Adipocyte (in vitro differentiated cells): ENCODE data around the gene METTL16.

Experiments used
- DNase-seq: peaks from one replicate; pipeline ENCODE4 v3.0.0-alpha.2; 2015; ENCODE audit warnings: low read depth
- H3K27me3 ChIP-seq: replicated peaks from 2 replicates; pipeline ENCODE4 v1.7.0; 2013; ENCODE audit warnings: mild to moderate bottlenecking, low read length, moderate library complexity; ENCODE audit not compliant: control insufficient read depth, insufficient read depth
- H3K36me3 ChIP-seq: 2 replicates; pipeline ENCODE4 v1.7.0; 2013; ENCODE audit warnings: low read length, mild to moderate bottlenecking, moderate library complexity; ENCODE audit not compliant: control insufficient read depth, insufficient read depth, severe bottlenecking
- H3K4me1 ChIP-seq: 2 replicates; pipeline ENCODE4 v1.7.0; 2013; ENCODE audit warnings: mild to moderate bottlenecking, low read length, moderate library complexity; ENCODE audit not compliant: control insufficient read depth, insufficient read depth
- H3K4me3 ChIP-seq: 2 replicates; pipeline ENCODE4 v1.7.0; 2013; ENCODE audit warnings: mild to moderate bottlenecking, low read length, moderate library complexity
- H3K9ac ChIP-seq: 2 replicates; pipeline ENCODE4 v1.7.0; 2013; ENCODE audit warnings: mild to moderate bottlenecking, low read length, moderate library complexity
- H3K9me3 ChIP-seq: 2 replicates; pipeline ENCODE4 v1.7.0; 2013; ENCODE audit warnings: mild to moderate bottlenecking, low read length, moderate library complexity; ENCODE audit not compliant: control insufficient read depth

The METTL16 gene

GRCh38 chr17:2435181-2435741 lies 76.4 kb downstream of the METTL16 start:
- Histone ChIP-seq H3K27me3 (no peaks in the 10 kb centered on the region), H3K36me3 (peaks cover 40% of the 10 kb centered on the region), H3K9me3 (no peaks in the 10 kb centered on the region), H3K4me1 (peaks cover 9% of the 10 kb centered on the region), H3K9ac (no peak overlapping the region), H3K4me3 (no peak overlapping the region)
- peak; percentile 18 for DNase-seq

GRCh38 chr17:2433696-2434095 lies 78.0 kb downstream of the METTL16 start:
- Histone ChIP-seq H3K27me3 (no peaks in the 10 kb centered on the region), H3K4me3 (no peak overlapping the region), H3K9ac (no peak overlapping the region), H3K4me1 (no peaks in the 10 kb centered on the region), H3K9me3 (no peaks in the 10 kb centered on the region), H3K36me3 (peaks cover 32% of the 10 kb centered on the region)
- no peak for DNase-seq

GRCh38 chr17:2427910-2428309 lies 83.8 kb downstream of the METTL16 start:
- H3K4me3 ChIP-seq: no peak overlapping the region
- no peaks in the 10 kb centered on the region for H3K9me3 ChIP-seq
- peaks cover 3% of the 10 kb centered on the region for H3K4me1 ChIP-seq
- no peak overlapping the region for H3K9ac ChIP-seq
- peaks cover 7% of the 10 kb centered on the region for H3K36me3 ChIP-seq
- no peak for DNase-seq
- no peaks in the 10 kb centered on the region for H3K27me3 ChIP-seq

- no peaks in the 10 kb centered on the region for H3K9me3 ChIP-seq
- peaks cover 3% of the 10 kb centered on the region for H3K4me1 ChIP-seq
- no peaks in the 10 kb centered on the region for H3K27me3 ChIP-seq
- no peak overlapping the region for H3K9ac ChIP-seq
- peaks cover 3% of the 10 kb centered on the region for H3K36me3 ChIP-seq
- no peak overlapping the region for H3K4me3 ChIP-seq
- DNase-seq: no peak
Measured at GRCh38 chr17:2427215-2427614, 84.5 kb downstream of the METTL16 start.

- no peak overlapping the region for H3K4me3 ChIP-seq
- peaks cover 15% of the 10 kb centered on the region for H3K36me3 ChIP-seq
- no peaks in the 10 kb centered on the region for H3K27me3 ChIP-seq
- H3K9ac ChIP-seq: no peak overlapping the region
- H3K4me1 ChIP-seq: peaks cover 16% of the 10 kb centered on the region
- DNase-seq: no peak
- H3K9me3 ChIP-seq: no peaks in the 10 kb centered on the region
Measured at GRCh38 chr17:2423271-2423670, 88.4 kb downstream of the METTL16 start.

GRCh38 chr17:2421315-2422147 lies 90.2 kb downstream of the METTL16 start:
- no peak for DNase-seq

GRCh38 chr17:2420176-2420575 lies 91.5 kb downstream of the METTL16 start:
- no peaks in the 10 kb centered on the region for H3K27me3 ChIP-seq
- H3K4me3 ChIP-seq: no peak overlapping the region
- H3K4me1 ChIP-seq: peaks cover 17% of the 10 kb centered on the region
- peaks cover 15% of the 10 kb centered on the region for H3K36me3 ChIP-seq
- DNase-seq: no peak
- no peak overlapping the region for H3K9ac ChIP-seq
- no peaks in the 10 kb centered on the region for H3K9me3 ChIP-seq

More at GRCh38 chr17:2421315-2422147, 90.2 kb downstream of the METTL16 start:
- Histone ChIP-seq H3K27me3 (no peaks in the 10 kb centered on the region), H3K36me3 (peaks cover 15% of the 10 kb centered on the region), H3K9ac (no peak overlapping the region), H3K9me3 (no peaks in the 10 kb centered on the region), H3K4me3 (no peak overlapping the region), H3K4me1 (peaks cover 14% of the 10 kb centered on the region)

- peaks cover 22% of the 10 kb centered on the region for H3K36me3 ChIP-seq
Measured at GRCh38 chr17:2419486-2419885, 92.2 kb downstream of the METTL16 start.

GRCh38 chr17:2418572-2418971 lies 93.1 kb downstream of the METTL16 start:
- Histone ChIP-seq H3K9me3 (no peaks in the 10 kb centered on the region), H3K36me3 (peaks cover 29% of the 10 kb centered on the region), H3K4me3 (no peak overlapping the region), H3K4me1 (peaks cover 17% of the 10 kb centered on the region), H3K9ac (peak overlapping the region; percentile 17), H3K27me3 (no peaks in the 10 kb centered on the region)
- peak; percentile 55 for DNase-seq

More at GRCh38 chr17:2419486-2419885, 92.2 kb downstream of the METTL16 start:
- no peak for DNase-seq
- H3K9ac ChIP-seq: no peak overlapping the region
- peaks cover 17% of the 10 kb centered on the region for H3K4me1 ChIP-seq
- no peak overlapping the region for H3K4me3 ChIP-seq
- no peaks in the 10 kb centered on the region for H3K27me3 ChIP-seq
- H3K9me3 ChIP-seq: no peaks in the 10 kb centered on the region

- Histone ChIP-seq H3K4me3 (no peak overlapping the region), H3K9me3 (no peaks in the 10 kb centered on the region), H3K4me1 (peaks cover 30% of the 10 kb centered on the region), H3K36me3 (peaks cover 25% of the 10 kb centered on the region), H3K9ac (peak overlapping the region; percentile 55), H3K27me3 (no peaks in the 10 kb centered on the region)
- DNase-seq: peak; percentile 97
Measured at GRCh38 chr17:2416010-2416734, 95.5 kb downstream of the METTL16 start.

- Histone ChIP-seq H3K27me3 (no peaks in the 10 kb centered on the region), H3K36me3 (peaks cover 22% of the 10 kb centered on the region), H3K9me3 (no peaks in the 10 kb centered on the region), H3K9ac (no peak overlapping the region), H3K4me1 (peaks cover 30% of the 10 kb centered on the region), H3K4me3 (no peak overlapping the region)
- no peak for DNase-seq
Measured at GRCh38 chr17:2415081-2415480, 96.6 kb downstream of the METTL16 start.
